H1 (cell line): ENCODE results near the gene GAS2. TPM values are rescaled to one million over a fixed set of nuclear protein-coding genes. Genes with fewer than 3 reads are reported as not detected.

ENCODE experiments used
- CTCF ChIA-PET: fragments of 300-600 bp; sonication (Branson Sonifier 250); formaldehyde crosslinking; loops from one replicate; lab custom pipeline; 2021; ENCODE audit not compliant: partially characterized antibody; lab: Charles Lee
- POLR2A ChIA-PET: fragments of 300-600 bp; sonication (Branson Sonifier 250); formaldehyde crosslinking; loops from one replicate; lab custom pipeline; 2021; ENCODE audit warnings: inconsistent platforms; ENCODE audit not compliant: partially characterized antibody; lab: Charles Lee
- DNase-seq, 2 experiments: peaks; one replicate each; pipeline versions ENCODE4 v3.0.0 to v3.0.0-alpha.2; 2010 to 2022; ENCODE audit warnings: low spot score in 2 of 2, low read depth in 1 of 2, mixed read lengths in 1 of 2
- FAIRE-seq: peaks from 2 replicates; lab custom pipeline; 2011; peaks lifted over from hg19 to GRCh38; lab: Jason Lieb, UNC
- H2AFZ ChIP-seq: 2 replicates; pipeline ENCODE4 v1.8.1; 2012; ENCODE audit warnings: low read length, inconsistent platforms
- H2AK5ac ChIP-seq: 2 replicates; pipeline ENCODE4 v1.6.1; 2013; ENCODE audit warnings: low read depth, low read length
- H2BK120ac ChIP-seq: replicated peaks from 2 replicates; pipeline ENCODE3; 2013; ENCODE audit warnings: low read depth, low read length, inconsistent platforms
- H2BK12ac ChIP-seq: 2 replicates; pipeline ENCODE4 v1.6.1; 2013; ENCODE audit warnings: low read depth, low read length
- H2BK15ac ChIP-seq: 2 replicates; pipeline ENCODE4 v1.6.1; 2013; ENCODE audit warnings: low read length
- H2BK20ac ChIP-seq: 2 replicates; pipeline ENCODE4 v1.6.1; 2013; ENCODE audit warnings: low read length
- H2BK5ac ChIP-seq: 2 replicates; pipeline ENCODE4 v1.6.1; 2013; ENCODE audit warnings: low read depth, low read length
- H3K14ac ChIP-seq: 2 replicates; pipeline ENCODE4 v1.6.1; 2013; ENCODE audit warnings: inconsistent platforms; ENCODE audit not compliant: insufficient read length
- H3K18ac ChIP-seq: 2 replicates; pipeline ENCODE4 v1.6.1; 2013; ENCODE audit warnings: low read length; ENCODE audit errors: extremely low read depth
- H3K23ac ChIP-seq: 2 replicates; pipeline ENCODE4 v1.6.1; 2013; ENCODE audit warnings: inconsistent platforms; ENCODE audit not compliant: insufficient read length
- H3K23me2 ChIP-seq: 2 replicates; pipeline ENCODE4 v1.6.1; 2013; ENCODE audit warnings: low read depth, low read length
- H3K27ac ChIP-seq: 2 replicates; pipeline ENCODE4 v1.6.1; 2011; ENCODE audit warnings: low read depth, low read length, inconsistent platforms
- H3K27me3 ChIP-seq, 4 experiments: replicated peaks in 1 of 4; 1 replicate in 1 of 4; 2 replicates in 3 of 4; pipeline versions ENCODE4 v1.6.1 to v1.8.1; 2011 to 2013; ENCODE audit warnings: low read length in 3 of 4, mild to moderate bottlenecking in 3 of 4, inconsistent platforms in 2 of 4, mixed read lengths in 2 of 4, moderate library complexity in 1 of 4; ENCODE audit not compliant: control insufficient read depth in 3 of 4, insufficient read depth in 3 of 4; ENCODE audit errors: extremely low read depth in 1 of 4
- H3K36me3 ChIP-seq, 4 experiments: 2 replicates each; pipeline versions ENCODE4 v1.6.1 to v1.8.1; 2011 to 2013; ENCODE audit warnings: mild to moderate bottlenecking in 4 of 4, low read length in 3 of 4, moderate library complexity in 2 of 4, control low read depth in 1 of 4, inconsistent platforms in 1 of 4; ENCODE audit not compliant: insufficient read depth in 4 of 4, control insufficient read depth in 2 of 4
- H3K4ac ChIP-seq: replicated peaks from 2 replicates; pipeline ENCODE3; 2013; ENCODE audit warnings: low read length, low read depth, mixed read lengths, inconsistent platforms; ENCODE audit not compliant: insufficient read length
- H3K4me1 ChIP-seq, 4 experiments: replicated peaks in 1 of 4; 1 replicate in 1 of 4; 2 replicates in 3 of 4; pipeline versions ENCODE4 v1.6.1 to v1.8.1; 2011 to 2013; ENCODE audit warnings: low read length in 3 of 4, inconsistent platforms in 2 of 4, mixed read lengths in 1 of 4; ENCODE audit not compliant: insufficient read depth in 4 of 4, control insufficient read depth in 3 of 4
- H3K4me2 ChIP-seq, 2 experiments: 2 replicates each; pipeline versions ENCODE4 v1.6.1 to v1.8.1; 2011 to 2013; ENCODE audit warnings: low read depth in 2 of 2, low read length in 2 of 2, control low read depth in 1 of 2, inconsistent platforms in 1 of 2, mild to moderate bottlenecking in 1 of 2; ENCODE audit not compliant: insufficient read depth in 1 of 2
- H3K4me3 ChIP-seq, 4 experiments: fragments of 200-600, 300-600 bp in 1 of 4; sonication (generic), shearing (Covaris generic), sonication (Bioruptor Twin) in 1 of 4; 2 replicates each; pipeline versions ENCODE4 v1.5.1 to v1.8.1; 2011 to 2016; ENCODE audit warnings: low read length in 4 of 4, low read depth in 3 of 4, control low read depth in 2 of 4, inconsistent platforms in 2 of 4, mild to moderate bottlenecking in 2 of 4, mixed read lengths in 1 of 4, moderate library complexity in 1 of 4; ENCODE audit not compliant: insufficient read depth in 2 of 4; ENCODE audit errors: extremely low read depth in 1 of 4
- H3K56ac ChIP-seq: replicated peaks from 2 replicates; pipeline ENCODE3; 2013; ENCODE audit warnings: low read depth, mild to moderate bottlenecking, mixed read lengths, low read length, inconsistent platforms; ENCODE audit not compliant: insufficient read length
- H3K79me1 ChIP-seq: 2 replicates; pipeline ENCODE4 v1.6.1; 2013; ENCODE audit warnings: low read depth, low read length, control low read depth
- H3K79me2 ChIP-seq, 2 experiments: 2 replicates each; pipeline versions ENCODE4 v1.6.1 to v1.8.1; 2012 to 2013; ENCODE audit warnings: low read length in 2 of 2, mild to moderate bottlenecking in 2 of 2, inconsistent platforms in 1 of 2; ENCODE audit not compliant: insufficient read depth in 2 of 2, control insufficient read depth in 1 of 2
- H3K9ac ChIP-seq, 4 experiments: replicated peaks in 1 of 4; 1 replicate in 1 of 4; 2 replicates in 3 of 4; pipeline versions ENCODE4 v1.6.1 to v1.8.1; 2011 to 2013; ENCODE audit warnings: low read depth in 3 of 4, low read length in 3 of 4, control low read depth in 2 of 4, mild to moderate bottlenecking in 2 of 4, moderate library complexity in 2 of 4, inconsistent platforms in 1 of 4; ENCODE audit errors: extremely low read depth in 1 of 4
- H3K9me3 ChIP-seq, 2 experiments: 2 replicates each; pipeline versions ENCODE4 v1.6.1 to v1.8.1; 2012 to 2013; ENCODE audit warnings: mild to moderate bottlenecking in 2 of 2, moderate library complexity in 2 of 2, control low read depth in 1 of 2, inconsistent platforms in 1 of 2, low read depth in 1 of 2, low read length in 1 of 2, mixed read lengths in 1 of 2; ENCODE audit not compliant: insufficient read depth in 2 of 2
- H4K20me1 ChIP-seq, 2 experiments: replicated peaks in 1 of 2; 2 replicates each; pipeline versions ENCODE3 to v1.8.1; 2011 to 2013; ENCODE audit warnings: inconsistent platforms in 2 of 2, low read length in 2 of 2, mild to moderate bottlenecking in 1 of 2; ENCODE audit not compliant: insufficient read depth in 2 of 2, control insufficient read depth in 1 of 2
- H4K5ac ChIP-seq: 2 replicates; pipeline ENCODE4 v1.6.1; 2013; ENCODE audit warnings: low read length, low read depth, mixed read lengths, inconsistent platforms; ENCODE audit not compliant: insufficient read length
- H4K8ac ChIP-seq: 2 replicates; pipeline ENCODE4 v1.8.0; 2013; ENCODE audit warnings: mild to moderate bottlenecking, moderate library complexity, low read length, inconsistent platforms; ENCODE audit not compliant: insufficient read depth; ENCODE audit errors: extremely low read depth
- H4K91ac ChIP-seq: replicated peaks from 2 replicates; pipeline ENCODE3; 2013; ENCODE audit warnings: low read length, mixed read lengths, inconsistent platforms; ENCODE audit not compliant: insufficient read length
- ATF2 ChIP-seq: IDR thresholded peaks from 2 replicates; pipeline ENCODE4 v1.6.1; 2012; ENCODE audit warnings: low read length, inconsistent platforms
- BCL11A ChIP-seq, 2 experiments: IDR thresholded peaks; one replicate each; pipeline ENCODE4 v1.6.1; 2011; ENCODE audit warnings: low read depth in 2 of 2, low read length in 2 of 2, mild to moderate bottlenecking in 2 of 2
- EGR1 ChIP-seq: IDR thresholded peaks from 2 replicates; pipeline ENCODE4 v1.6.1; 2011; ENCODE audit warnings: low read depth, low read length, borderline replicate concordance
- GABPA ChIP-seq: IDR thresholded peaks from 2 replicates; pipeline ENCODE4 v1.6.1; 2011; ENCODE audit warnings: mild to moderate bottlenecking, low read length, moderate library complexity, borderline replicate concordance; ENCODE audit not compliant: insufficient read depth
- MAX ChIP-seq: IDR thresholded peaks from 2 replicates; pipeline ENCODE4 v1.6.1; 2012; ENCODE audit warnings: inconsistent platforms
- POLR2A ChIP-seq, 2 experiments: IDR thresholded peaks; 1 replicate in 1 of 2; 2 replicates in 1 of 2; pipeline ENCODE4 v1.6.1; 2011; ENCODE audit warnings: low read depth in 2 of 2, low read length in 2 of 2, mild to moderate bottlenecking in 2 of 2; ENCODE audit errors: control extremely low read depth in 1 of 2
- POLR2AphosphoS5 ChIP-seq: IDR thresholded peaks from 2 replicates; pipeline ENCODE4 v1.6.1; 2011; ENCODE audit warnings: low read depth, low read length
- RNF2 ChIP-seq: fragments of 200-900, 300-1000 bp; sonication (generic); IDR thresholded peaks from 2 replicates; pipeline ENCODE4 v1.7.1; 2016; ENCODE audit warnings: borderline replicate concordance, low read depth, mild to moderate bottlenecking, antibody characterized with exemption, low read length; ENCODE audit not compliant: poor library complexity, severe bottlenecking; ENCODE audit errors: missing control alignments
- SP1 ChIP-seq: IDR thresholded peaks from 2 replicates; pipeline ENCODE4 v1.6.1; 2011; ENCODE audit warnings: low read depth, low read length
- SUZ12 ChIP-seq: fragments of 200-600 bp; sonication (generic); IDR thresholded peaks from 2 replicates; pipeline ENCODE4 v1.6.1; 2012; ENCODE audit warnings: mild to moderate bottlenecking, inconsistent platforms, low read length, moderate library complexity, mixed read lengths
- TAF1 ChIP-seq: IDR thresholded peaks from 2 replicates; pipeline ENCODE4 v1.6.1; 2011; ENCODE audit warnings: mild to moderate bottlenecking, low read depth, low read length
- TAF7 ChIP-seq: optimal IDR thresholded peaks from 2 replicates; pipeline ENCODE3; 2011; ENCODE audit warnings: low read depth, mild to moderate bottlenecking, inconsistent platforms, low read length, moderate library complexity, borderline replicate concordance
- TEAD4 ChIP-seq: IDR thresholded peaks from 2 replicates; pipeline ENCODE4 v1.6.1; 2012; ENCODE audit warnings: low read depth, low read length, inconsistent platforms, mixed read lengths
- WGBS, 2 experiments: shearing (Covaris generic) in 1 of 2; methylation state at CpG; one replicate each; pipeline versions ENCODE4 v1.1.6 to v1.1.7; 2013 to 2015; ENCODE audit warnings: low lambda C conversion rate in 2 of 2, mixed read lengths in 2 of 2, inconsistent platforms in 1 of 2, low coverage in 1 of 2, missing lambda C conversion rate in 1 of 2; ENCODE audit not compliant: insufficient replicate concordance in 2 of 2, insufficient coverage in 1 of 2, insufficient read length in 1 of 2; ENCODE audit errors: extremely low coverage in 1 of 2, missing lambda C conversion rate in 1 of 2; 5-methylcytosine and 5-hydroxymethylcytosine counted together
- polyA plus RNA-seq, 7 experiments: library from polyadenylated mRNA; depleted of rRNA in 3 of 7; stranded (reverse) in 5 of 7; unstranded in 2 of 7; fragments of >200 nt in 5 of 7; fragments of 200-250 nt in 2 of 7; gene quantifications; 1 replicate in 5 of 7; 2 replicates in 1 of 7; 4 replicates in 1 of 7; pipeline versions ENCODE4 v1.2.1 to v1.2.3, GENCODE V29; 2011 to 2013; ENCODE audit warnings: missing spikeins in 2 of 7, mixed read lengths in 2 of 7
- total RNA-seq: library from RNA; stranded (reverse); fragmentation: NEBNext Ultra II Directional; extraction: Animal tissue kit (Norgen Biotek cat#: 25700); gene quantifications from 2 replicates; pipeline ENCODE4 v1.2.1, GENCODE V29; 2021

Gene GAS2
- total and polyA plus RNA-seq, 2 of the 8 experiments (the other 6 are each of a cell fraction or from before 2014, with no cell fraction given) = 0.70 to 1.7 TPM

- POLR2A ChIA-PET = no interaction called here
- 96% methylated on average over 6 of the region's 6 CpGs; no CpG with 5 or more reads in 1 of the 2 experiments for WGBS, 2 experiments
- no peaks in the 10 kb centered on the region; a peak in 1 of 8 replicates for H3K36me3 ChIP-seq
- no peak for TF ChIP-seq MAX
- TF ChIP-seq SP1 = no peak
- no peak for TF ChIP-seq TAF1
- TF ChIP-seq TAF7 = no peak
- no peak for TF ChIP-seq ATF2
- no peak for TF ChIP-seq GABPA
- no peak for TF ChIP-seq BCL11A (IDR thresholded peaks at IDR 0.05; ENCODE audit: low read depth in 2 of 2, low read length in 2 of 2)
- TF ChIP-seq POLR2A (IDR thresholded peaks at IDR 0.05; ENCODE audit: control extremely low read depth in 1 of 2, low read depth in 2 of 2, low read length in 2 of 2) = no peak
- no peak for TF ChIP-seq RNF2
- no peak for TF ChIP-seq POLR2AphosphoS5
- TF ChIP-seq SUZ12 = no peak
- no peak for TF ChIP-seq TEAD4
- TF ChIP-seq EGR1 = no peak
These were observed 39.0 kb upstream of the GAS2 start for GRCh38 chr11:22627421-22627820.

More at GRCh38 chr11:22627421-22627820, 39.0 kb upstream of the GAS2 start:
- Histone ChIP-seq H2BK120ac (no peak overlapping the region), H2AFZ (no peak overlapping the region), H2BK20ac (no peak overlapping the region), H3K79me1 (no peaks in the 10 kb centered on the region), H3K4me1 (peaks cover 0 to 4% (median 2%) of the 10 kb centered on the region in 4 experiments; a peak in 1 of 7 replicates), H3K4me3 (no peak overlapping the region), H2BK5ac (no peak overlapping the region), H3K18ac (no peak overlapping the region), H3K27ac (no peak overlapping the region), H4K5ac (no peak overlapping the region), H4K20me1 (no peaks in the 10 kb centered on the region), H3K14ac (no peak overlapping the region), H3K79me2 (peaks cover 0 to 19% of the 10 kb centered on the region in 2 experiments; a peak in 3 of 4 replicates), H3K4ac (no peak overlapping the region), H4K8ac (no peak overlapping the region), H3K56ac (no peak overlapping the region), H3K4me2 (no peak overlapping the region), H3K23me2 (no peaks in the 10 kb centered on the region; the same call in 1 of the 2 replicates), H3K27me3 (no peaks in the 10 kb centered on the region), H4K91ac (no peak overlapping the region), H3K9ac (no peak overlapping the region), H2BK15ac (no peak overlapping the region), H2BK12ac (no peak overlapping the region), H2AK5ac (no peak overlapping the region), H3K9me3 (no peaks in the 10 kb centered on the region), H3K23ac (no peak overlapping the region)
- DNase-seq (no peak), FAIRE-seq (no peak)
- CTCF ChIA-PET = no interaction called here
